OCI-LY3 (cell line): ENCODE results near the gene C1D.

Source experiments
- EZH2phosphoT487 ChIP-seq: fragments of 200-600 bp; shearing (Covaris generic); IDR thresholded peaks from 2 replicates; pipeline ENCODE4 v1.6.1; 2018; ENCODE audit warnings: antibody characterized with exemption, mixed run types, low read depth
- TF ChIP-seq, protein P1 (sequence below): fragments of 200-600, 300-600 bp; sonication (generic); IDR thresholded peaks from 2 replicates; pipeline ENCODE4 v1.5.1; 2014; ENCODE audit warnings: antibody characterized with exemption, low read length, low read depth

GRCh38 chr2:68050353-68050752 lies 12.5 kb downstream of the C1D start:
- TF ChIP-seq EZH2phosphoT487 = no peak
- TF ChIP-seq, protein P1, sequence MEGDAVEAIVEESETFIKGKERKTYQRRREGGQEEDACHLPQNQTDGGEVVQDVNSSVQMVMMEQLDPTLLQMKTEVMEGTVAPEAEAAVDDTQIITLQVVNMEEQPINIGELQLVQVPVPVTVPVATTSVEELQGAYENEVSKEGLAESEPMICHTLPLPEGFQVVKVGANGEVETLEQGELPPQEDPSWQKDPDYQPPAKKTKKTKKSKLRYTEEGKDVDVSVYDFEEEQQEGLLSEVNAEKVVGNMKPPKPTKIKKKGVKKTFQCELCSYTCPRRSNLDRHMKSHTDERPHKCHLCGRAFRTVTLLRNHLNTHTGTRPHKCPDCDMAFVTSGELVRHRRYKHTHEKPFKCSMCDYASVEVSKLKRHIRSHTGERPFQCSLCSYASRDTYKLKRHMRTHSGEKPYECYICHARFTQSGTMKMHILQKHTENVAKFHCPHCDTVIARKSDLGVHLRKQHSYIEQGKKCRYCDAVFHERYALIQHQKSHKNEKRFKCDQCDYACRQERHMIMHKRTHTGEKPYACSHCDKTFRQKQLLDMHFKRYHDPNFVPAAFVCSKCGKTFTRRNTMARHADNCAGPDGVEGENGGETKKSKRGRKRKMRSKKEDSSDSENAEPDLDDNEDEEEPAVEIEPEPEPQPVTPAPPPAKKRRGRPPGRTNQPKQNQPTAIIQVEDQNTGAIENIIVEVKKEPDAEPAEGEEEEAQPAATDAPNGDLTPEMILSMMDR = no peak
